HG02840 (cell line): ENCODE measurements around the gene IL2RA.

Experiments
- ATAC-seq: cut with Tn5 transposase; IDR thresholded peaks from one replicate; pipeline ENCODE4 v1.9.1; 2021; ENCODE audit warnings: mild to moderate bottlenecking, moderate library complexity, moderate number of reproducible peaks; ENCODE audit not compliant: unreplicated experiment, low FRiP score

Gene IL2RA

GRCh38 chr10:6061056-6061455 is 1.1 kb downstream of the IL2RA start:
- no peak for ATAC-seq

- ATAC-seq = no peak
These were observed 2.7 kb downstream of the IL2RA start for GRCh38 chr10:6059506-6059905.

- no peak for ATAC-seq
These were observed 3.3 kb downstream of the IL2RA start for GRCh38 chr10:6058682-6059475.

GRCh38 chr10:6056411-6057135 is 5.6 kb downstream of the IL2RA start:
- ATAC-seq = no peak

GRCh38 chr10:6055929-6056328 is 6.2 kb downstream of the IL2RA start:
- no peak for ATAC-seq

- ATAC-seq = no peak
These were observed 7.3 kb downstream of the IL2RA start for GRCh38 chr10:6054884-6055283.

GRCh38 chr10:6053816-6054631 is 8.1 kb downstream of the IL2RA start:
- no peak for ATAC-seq

GRCh38 chr10:6053303-6053702 is 8.9 kb downstream of the IL2RA start:
- no peak for ATAC-seq

- no peak for ATAC-seq
These were observed 9.6 kb downstream of the IL2RA start for GRCh38 chr10:6052247-6053221.

- peak; percentile 64 for ATAC-seq
These were observed 11.2 kb downstream of the IL2RA start for GRCh38 chr10:6050801-6051445.

GRCh38 chr10:6049031-6049400 is 13.2 kb downstream of the IL2RA start:
- no peak for ATAC-seq

GRCh38 chr10:6048281-6049030 is 13.7 kb downstream of the IL2RA start:
- ATAC-seq = no peak

GRCh38 chr10:6047847-6048246 is 14.3 kb downstream of the IL2RA start:
- ATAC-seq = no peak

- ATAC-seq = no peak
These were observed 15.2 kb downstream of the IL2RA start for GRCh38 chr10:6046773-6047611.

- ATAC-seq = no peak
These were observed 16.0 kb downstream of the IL2RA start for GRCh38 chr10:6045878-6046772.

GRCh38 chr10:6045314-6045848 is 16.8 kb downstream of the IL2RA start:
- no peak for ATAC-seq
